Esophagus muscularis mucosa (tissue), 4 donors: ENCODE results near the gene CPSF4L. TPM values are rescaled to one million over a fixed set of nuclear protein-coding genes. Genes with fewer than 3 reads are reported as not detected.

Experiments used
- DNase-seq: peaks from one replicate; pipeline ENCODE4 v3.0.0-alpha.2; 2017; ENCODE audit errors: extremely low spot score
- H3K27ac ChIP-seq, 4 donors: fragments of 200-600 bp; sonication (generic); replicated peaks in 1 of 4; 1 replicate in 3 of 4; 2 replicates in 1 of 4; pipeline ENCODE4 v1.5.1; 2016 to 2019; ENCODE audit warnings: mild to moderate bottlenecking in 1 of 4
- H3K27me3 ChIP-seq, 4 donors: fragments of 200-600 bp; sonication (generic); one replicate each; pipeline versions ENCODE4 v1.5.1 to v1.6.0; 2016 to 2019
- H3K36me3 ChIP-seq, 4 donors: fragments of 200-600 bp; sonication (generic); one replicate each; pipeline ENCODE4 v1.5.1; 2016 to 2019
- H3K4me1 ChIP-seq, 4 donors: fragments of 200-600 bp; sonication (generic); one replicate each; pipeline ENCODE4 v1.5.1; 2016 to 2019
- H3K4me3 ChIP-seq, 4 donors: fragments of 200-600 bp; sonication (generic); 1 replicate in 2 of 4; 2 replicates in 2 of 4; pipeline ENCODE4 v1.5.1; 2016 to 2019; ENCODE audit warnings: mild to moderate bottlenecking in 4 of 4, moderate library complexity in 1 of 4
- H3K9me3 ChIP-seq, 4 donors: fragments of 200-600 bp; sonication (generic); 1 replicate in 3 of 4; 2 replicates in 1 of 4; pipeline ENCODE4 v1.5.1; 2016 to 2019
- EP300 ChIP-seq: sonication (generic); formaldehyde crosslinking; IDR thresholded peaks from one replicate; pipeline ENCODE4 v1.6.1; 2017; ENCODE audit warnings: antibody characterized with exemption
- POLR2A ChIP-seq: fragments of 450-650 bp; IDR thresholded peaks from one replicate; pipeline ENCODE4 v1.6.1; 2017; ENCODE audit warnings: antibody characterized with exemption, moderate library complexity, mild to moderate bottlenecking, low read depth
- POLR2AphosphoS5 ChIP-seq, 2 donors: sonication (generic); formaldehyde crosslinking; IDR thresholded peaks; one replicate each; pipeline ENCODE4 v1.6.1; 2017; ENCODE audit warnings: antibody characterized with exemption in 2 of 2
- WGBS: methylation state at CpG from one replicate; pipeline ENCODE4 v1.1.5; 2018; 5-methylcytosine and 5-hydroxymethylcytosine counted together
- intact Hi-C: fragments of 100-400 bp; cut with DNase I; formaldehyde crosslinking; loops from one replicate; pipeline ENCODE4 v1.15.1; 2023
- total RNA-seq, 4 donors: library from RNA; depleted of rRNA; stranded (reverse); fragments of >200 nt; gene quantifications; one replicate each; pipeline versions ENCODE4 v1.1.0 to v1.2.1, GENCODE V29; 2016
- TF ChIP-seq, protein P1 (sequence below), 3 experiments: fragments of 200-600 bp in 2 of 3; fragments of 450-650 bp in 1 of 3; sonication (generic) in 2 of 3; IDR thresholded peaks; one replicate each; pipeline ENCODE4 v1.5.1; 2017 to 2019; ENCODE audit warnings: antibody characterized with exemption in 3 of 3, mild to moderate bottlenecking in 2 of 3, moderate library complexity in 1 of 3

The CPSF4L gene
- total RNA-seq, 4 donors from 2014 or later = not detected

DNA sequence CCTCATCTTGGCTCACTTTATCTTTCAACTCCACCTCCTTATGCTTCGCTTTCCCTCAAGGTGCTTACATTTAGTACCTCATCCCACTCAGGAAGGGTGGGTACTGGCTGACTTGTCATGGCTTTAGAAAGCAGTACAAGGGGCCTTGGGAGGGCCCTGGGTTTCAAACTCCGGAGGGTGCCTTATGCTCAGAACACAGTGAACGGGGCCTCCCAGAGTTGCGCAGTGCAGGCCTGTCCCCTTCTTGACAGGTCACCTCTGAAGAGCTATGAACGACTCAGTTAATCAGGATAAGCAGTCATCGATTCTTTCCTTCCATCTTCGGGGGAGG lies 62.8 kb downstream of the CPSF4L start:
- intact Hi-C loops = no loop called here

More for the DNA sequence above, 62.8 kb downstream of the CPSF4L start:
- H3K4me3 ChIP-seq = no peak overlapping the region
- TF ChIP-seq EP300 = no peak
- TF ChIP-seq, protein P1, sequence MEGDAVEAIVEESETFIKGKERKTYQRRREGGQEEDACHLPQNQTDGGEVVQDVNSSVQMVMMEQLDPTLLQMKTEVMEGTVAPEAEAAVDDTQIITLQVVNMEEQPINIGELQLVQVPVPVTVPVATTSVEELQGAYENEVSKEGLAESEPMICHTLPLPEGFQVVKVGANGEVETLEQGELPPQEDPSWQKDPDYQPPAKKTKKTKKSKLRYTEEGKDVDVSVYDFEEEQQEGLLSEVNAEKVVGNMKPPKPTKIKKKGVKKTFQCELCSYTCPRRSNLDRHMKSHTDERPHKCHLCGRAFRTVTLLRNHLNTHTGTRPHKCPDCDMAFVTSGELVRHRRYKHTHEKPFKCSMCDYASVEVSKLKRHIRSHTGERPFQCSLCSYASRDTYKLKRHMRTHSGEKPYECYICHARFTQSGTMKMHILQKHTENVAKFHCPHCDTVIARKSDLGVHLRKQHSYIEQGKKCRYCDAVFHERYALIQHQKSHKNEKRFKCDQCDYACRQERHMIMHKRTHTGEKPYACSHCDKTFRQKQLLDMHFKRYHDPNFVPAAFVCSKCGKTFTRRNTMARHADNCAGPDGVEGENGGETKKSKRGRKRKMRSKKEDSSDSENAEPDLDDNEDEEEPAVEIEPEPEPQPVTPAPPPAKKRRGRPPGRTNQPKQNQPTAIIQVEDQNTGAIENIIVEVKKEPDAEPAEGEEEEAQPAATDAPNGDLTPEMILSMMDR (IDR thresholded peaks at IDR 0.05) = no peak
- TF ChIP-seq POLR2AphosphoS5 (IDR thresholded peaks at IDR 0.05) = no peak
- TF ChIP-seq POLR2A = no peak
- 94% methylated on average over 7 of the region's 7 CpGs for WGBS
- H3K27me3 ChIP-seq = no peaks in the 10 kb centered on the region
- DNase-seq = no peak
- peaks cover 57 to 79% (median 76%) of the 10 kb centered on the region in 4 donors for H3K36me3 ChIP-seq
- no peak overlapping the region for H3K27ac ChIP-seq
- peaks cover 23 to 50% (median 29%) of the 10 kb centered on the region in 4 donors for H3K4me1 ChIP-seq
- no peaks in the 10 kb centered on the region for H3K9me3 ChIP-seq

Other genes starting within 250 kb of the CPSF4L start
- 10 to 100 TPM in 3 of 4 donors, 1 to 10 TPM in 1; 7.5 to 20.2 (median 18.4) TPM for gene SLC39A11, start 169.2 kb downstream of the CPSF4L start, total RNA-seq
- gene SSTR2, start 96.9 kb downstream of the CPSF4L start, total RNA-seq = 1 to 10 TPM in 3 of 4 donors, under 1 TPM in 1; 0.42 to 2.0 (median 1.7) TPM
- gene COG1, start 68.8 kb downstream of the CPSF4L start, total RNA-seq = 10 to 100 TPM; 19.1 to 36.5 (median 27.3) TPM
- 100 to 1,000 TPM in 2 of 4 donors, 10 to 100 TPM in 2; 48.6 to 129 (median 104) TPM for gene CDC42EP4, start 50.1 kb upstream of the CPSF4L start, total RNA-seq